ENCODE data around the gene DNAJC6.

The DNAJC6 gene

DNA sequence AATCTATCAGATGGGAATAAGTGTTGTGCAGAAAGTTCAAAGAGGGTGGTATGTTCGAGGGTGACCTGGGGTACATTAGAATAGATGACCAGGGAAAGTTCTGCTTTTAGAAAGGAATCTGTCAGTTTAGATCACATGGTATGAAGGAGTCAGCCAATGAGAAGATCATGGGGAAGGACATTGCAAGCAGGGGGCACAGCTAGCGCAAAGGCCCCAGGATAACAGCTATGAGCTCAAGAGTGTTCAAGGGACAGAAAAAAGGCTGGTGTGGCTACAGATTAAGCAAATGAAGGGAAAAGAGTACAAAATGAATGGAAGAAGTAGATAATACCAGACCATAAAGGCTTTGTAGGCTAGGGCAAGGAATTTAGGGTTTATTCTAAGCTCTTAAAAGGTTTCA lies 119.7 kb downstream of the DNAJC6 start:
- no peak overlapping the region for H3K27ac ChIP-seq
- TF ChIP-seq, protein P1, sequence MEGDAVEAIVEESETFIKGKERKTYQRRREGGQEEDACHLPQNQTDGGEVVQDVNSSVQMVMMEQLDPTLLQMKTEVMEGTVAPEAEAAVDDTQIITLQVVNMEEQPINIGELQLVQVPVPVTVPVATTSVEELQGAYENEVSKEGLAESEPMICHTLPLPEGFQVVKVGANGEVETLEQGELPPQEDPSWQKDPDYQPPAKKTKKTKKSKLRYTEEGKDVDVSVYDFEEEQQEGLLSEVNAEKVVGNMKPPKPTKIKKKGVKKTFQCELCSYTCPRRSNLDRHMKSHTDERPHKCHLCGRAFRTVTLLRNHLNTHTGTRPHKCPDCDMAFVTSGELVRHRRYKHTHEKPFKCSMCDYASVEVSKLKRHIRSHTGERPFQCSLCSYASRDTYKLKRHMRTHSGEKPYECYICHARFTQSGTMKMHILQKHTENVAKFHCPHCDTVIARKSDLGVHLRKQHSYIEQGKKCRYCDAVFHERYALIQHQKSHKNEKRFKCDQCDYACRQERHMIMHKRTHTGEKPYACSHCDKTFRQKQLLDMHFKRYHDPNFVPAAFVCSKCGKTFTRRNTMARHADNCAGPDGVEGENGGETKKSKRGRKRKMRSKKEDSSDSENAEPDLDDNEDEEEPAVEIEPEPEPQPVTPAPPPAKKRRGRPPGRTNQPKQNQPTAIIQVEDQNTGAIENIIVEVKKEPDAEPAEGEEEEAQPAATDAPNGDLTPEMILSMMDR (IDR thresholded peaks at IDR 0.05): no peak
- H3K9me3 ChIP-seq: no peaks in the 10 kb centered on the region
- no peak overlapping the region for H3K4me3 ChIP-seq (ENCODE audit: low read depth in 1 of 2, low read length in 1 of 2)
- H3K27me3 ChIP-seq: no peaks in the 10 kb centered on the region
- H3K4me1 ChIP-seq (ENCODE audit: control insufficient read depth in 1 of 2, insufficient read depth in 1 of 2, low read depth in 1 of 2, low read length in 1 of 2): no peaks in the 10 kb centered on the region
- peaks cover 68% of the 10 kb centered on the region for H3K36me3 ChIP-seq

DNA sequence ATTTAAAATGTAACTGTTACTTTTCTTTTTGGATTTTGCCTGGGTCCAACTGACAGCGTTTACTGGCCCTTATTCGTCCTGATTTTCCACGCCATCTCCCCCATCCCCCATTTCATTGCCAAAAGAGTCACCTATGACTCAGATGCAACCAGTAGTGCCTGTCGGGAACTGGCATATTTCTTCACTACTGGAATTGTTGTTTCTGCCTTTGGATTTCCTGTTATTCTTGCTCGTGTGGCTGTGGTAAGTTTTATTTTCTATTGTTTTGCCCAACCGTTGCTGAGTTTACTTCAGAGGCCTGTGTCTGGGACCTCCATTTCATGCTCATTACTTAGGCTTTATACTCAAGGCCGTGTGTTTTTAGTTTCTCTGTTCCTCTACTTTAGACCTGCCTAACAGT lies 120.5 kb downstream of the DNAJC6 start:
- H3K27me3 ChIP-seq: no peaks in the 10 kb centered on the region
- peaks cover 72% of the 10 kb centered on the region for H3K36me3 ChIP-seq
- no peaks in the 10 kb centered on the region for H3K9me3 ChIP-seq
- H3K4me1 ChIP-seq (ENCODE audit: control insufficient read depth in 1 of 2, insufficient read depth in 1 of 2, low read depth in 1 of 2, low read length in 1 of 2): no peaks in the 10 kb centered on the region
- no peak overlapping the region for H3K4me3 ChIP-seq (ENCODE audit: low read depth in 1 of 2, low read length in 1 of 2)
- H3K27ac ChIP-seq: no peak overlapping the region
- TF ChIP-seq, protein P1 (IDR thresholded peaks at IDR 0.05): no peak

DNA sequence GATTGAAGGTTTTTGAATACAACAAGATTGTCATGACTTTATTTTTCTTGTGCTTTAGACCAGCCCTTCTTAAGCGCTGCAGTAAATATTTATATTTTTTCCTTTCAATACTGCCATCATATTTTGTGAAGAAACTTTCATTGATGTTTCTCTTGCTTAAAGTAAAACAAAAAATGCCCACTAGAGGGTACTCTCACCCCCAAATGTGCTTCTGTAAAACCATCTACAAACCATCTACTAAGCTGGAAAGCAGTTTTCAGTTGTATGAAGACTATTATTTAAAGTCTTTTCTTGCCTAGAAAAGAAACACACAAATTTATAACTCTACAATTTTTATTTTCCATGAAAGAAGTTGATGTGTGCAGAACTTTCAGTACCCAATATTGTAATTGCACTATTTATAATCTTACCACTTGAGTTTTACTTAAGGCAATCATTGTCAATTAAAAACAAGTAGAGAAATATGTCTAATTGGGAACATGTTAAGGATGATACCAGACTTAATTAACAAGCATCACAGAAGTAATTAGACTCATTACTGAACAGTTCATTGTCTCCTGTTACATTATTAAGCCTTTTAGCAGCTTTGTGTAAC lies 121.9 kb downstream of the DNAJC6 start:
- TF ChIP-seq, protein P1 (IDR thresholded peaks at IDR 0.05): no peak
- Histone ChIP-seq H3K4me3 (ENCODE audit: low read depth in 1 of 2, low read length in 1 of 2) (no peak overlapping the region), H3K27me3 (no peaks in the 10 kb centered on the region)

DNA sequence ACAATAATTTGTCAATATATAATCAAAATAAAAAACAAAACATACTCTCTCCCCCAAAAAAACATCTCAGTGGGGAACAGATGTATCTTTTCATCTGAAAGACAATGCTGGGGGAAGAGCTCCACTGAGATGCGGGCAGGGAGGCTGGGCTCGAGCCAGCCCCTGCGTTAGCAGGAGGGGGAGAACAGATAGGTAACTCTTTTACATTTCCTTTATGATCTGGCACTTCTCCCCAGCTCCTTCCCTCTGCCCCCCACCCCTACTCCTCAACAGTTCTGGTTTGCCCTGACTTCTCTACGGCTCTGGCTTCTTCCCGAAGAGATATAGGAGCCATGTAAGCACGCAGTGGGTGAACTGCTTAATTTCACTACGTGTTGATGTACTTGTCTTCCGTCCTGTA lies 123.6 kb downstream of the DNAJC6 start:
- Histone ChIP-seq H3K36me3 (peaks cover 65% of the 10 kb centered on the region), H3K27me3 (no peaks in the 10 kb centered on the region), H3K4me3 (ENCODE audit: low read depth in 1 of 2, low read length in 1 of 2) (no peak overlapping the region), H3K27ac (no peak overlapping the region), H3K9me3 (no peaks in the 10 kb centered on the region), H3K4me1 (ENCODE audit: control insufficient read depth in 1 of 2, insufficient read depth in 1 of 2, low read depth in 1 of 2, low read length in 1 of 2) (no peaks in the 10 kb centered on the region)
- TF ChIP-seq, protein P1 (IDR thresholded peaks at IDR 0.05): no peak

More for the DNA sequence above, 121.9 kb downstream of the DNAJC6 start:
- no peak overlapping the region for H3K27ac ChIP-seq
- no peaks in the 10 kb centered on the region for H3K4me1 ChIP-seq (ENCODE audit: control insufficient read depth in 1 of 2, insufficient read depth in 1 of 2, low read depth in 1 of 2, low read length in 1 of 2)
- no peaks in the 10 kb centered on the region for H3K9me3 ChIP-seq
- H3K36me3 ChIP-seq: peaks cover 69% of the 10 kb centered on the region

DNA sequence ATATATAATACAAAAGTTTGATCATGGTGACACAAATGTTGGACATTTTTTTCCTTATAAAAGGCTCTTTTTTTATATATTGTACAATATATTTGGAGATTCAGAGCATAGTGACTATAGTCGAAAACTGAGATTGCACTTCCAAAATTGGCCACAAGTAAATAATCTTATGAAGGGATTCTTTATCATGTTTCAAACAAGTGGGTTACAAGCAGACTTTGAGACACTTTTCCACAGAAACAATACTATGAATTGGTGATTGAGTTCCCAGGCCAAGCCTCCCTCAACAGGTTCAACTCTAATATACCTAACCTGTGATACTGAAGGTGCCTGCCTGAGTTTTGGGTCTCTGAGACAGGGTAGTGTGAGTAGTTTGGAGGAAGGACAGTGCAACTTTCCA lies 124.9 kb downstream of the DNAJC6 start:
- Histone ChIP-seq H3K4me1 (ENCODE audit: control insufficient read depth in 1 of 2, insufficient read depth in 1 of 2, low read depth in 1 of 2, low read length in 1 of 2) (no peaks in the 10 kb centered on the region), H3K27me3 (no peaks in the 10 kb centered on the region), H3K9me3 (no peaks in the 10 kb centered on the region), H3K36me3 (peaks cover 60% of the 10 kb centered on the region), H3K27ac (no peak overlapping the region), H3K4me3 (ENCODE audit: low read depth in 1 of 2, low read length in 1 of 2) (no peak overlapping the region)
- TF ChIP-seq, protein P1 (IDR thresholded peaks at IDR 0.05): no peak
